ENCODE data around the gene DPYSL5. TPM values are rescaled to one million over a fixed set of nuclear protein-coding genes. Genes with fewer than 3 reads are reported as not detected.

DPYSL5 gene
- polyA plus RNA-seq, 3 donors, result not detected

- Histone ChIP-seq H3K79me2 (ENCODE audit: insufficient read depth, low read length) (no peaks in the 10 kb centered on the region), H3K27me3 (ENCODE audit: control insufficient read depth in 2 of 2, insufficient read depth in 2 of 2, low read length in 2 of 2) (no peaks in the 10 kb centered on the region), H3K9me3 (replicated peaks in 1 of 2; ENCODE audit: control insufficient read depth in 1 of 2, insufficient read depth in 1 of 2, low read length in 2 of 2) (no peaks in the 10 kb centered on the region), H2AFZ (ENCODE audit: insufficient read depth, low read depth, low read length, poor library complexity, severe bottlenecking) (no peak overlapping the region), H3K4me1 (ENCODE audit: control insufficient read depth in 1 of 2, insufficient read depth in 2 of 2, low read length in 2 of 2) (peaks cover under 1% of the 10 kb centered on the region in 2 donors), H3K27ac (ENCODE audit: low read depth in 1 of 2, low read length in 2 of 2) (no peak overlapping the region), H3K4me3 (replicated peaks in 1 of 3; ENCODE audit: low read depth in 2 of 3, low read length in 3 of 3) (no peak overlapping the region), H4K20me1 (ENCODE audit: insufficient read depth, low read length) (no peaks in the 10 kb centered on the region), H3K36me3 (replicated peaks in 1 of 2; ENCODE audit: control insufficient read depth in 1 of 2, insufficient read depth in 2 of 2, low read length in 2 of 2) (no peaks in the 10 kb centered on the region), H3K4me2 (replicated peaks; ENCODE audit: extremely low read depth, low read length, poor library complexity, severe bottlenecking) (no peak overlapping the region), H3K9ac (ENCODE audit: insufficient read depth, low read length, poor library complexity, severe bottlenecking) (no peak overlapping the region)
- Mint-ChIP-seq H3K27ac (no peak overlapping the region), H3K27me3 (ENCODE audit: low read depth in 3 of 3) (peaks cover 5 to 8% (median 6%) of the 10 kb centered on the region in 3 donors), H3K9me3 (peaks cover 0 to 2% (median 0%) of the 10 kb centered on the region in 7 donors), H3K4me1 (peaks cover 1% of the 10 kb centered on the region), H3K4me3 (no peak overlapping the region), H3K36me3 (no peaks in the 10 kb centered on the region)
- intact Hi-C loops (cut with micrococcal nuclease), result no loop called here
- DNase-seq, result no peak
- WGBS (ENCODE audit: insufficient coverage), result 100% methylated on average over 1 of the region's 1 CpG
- no peak for TF ChIP-seq CTCF (IDR thresholded peaks at IDR 0.05)
Observed at GRCh38 chr2:26994983-26995382, 147.1 kb downstream of the DPYSL5 start.

GRCh38 chr2:26997394-26997793 lies 149.5 kb downstream of the DPYSL5 start:
- no peak for DNase-seq
- intact Hi-C loops (cut with micrococcal nuclease), result no loop called here
- H3K36me3 ChIP-seq (replicated peaks in 1 of 2; ENCODE audit: control insufficient read depth in 1 of 2, insufficient read depth in 2 of 2, low read length in 2 of 2), result no peaks in the 10 kb centered on the region
- Mint-ChIP-seq H3K4me1 (peaks cover 7% of the 10 kb centered on the region), H3K9me3 (peaks cover 0 to 2% (median 0%) of the 10 kb centered on the region in 7 donors), H3K27ac (peak overlapping the region in 1 of 7 donors; percentile 4), H3K36me3 (no peaks in the 10 kb centered on the region), H3K4me3 (no peak overlapping the region), H3K27me3 (ENCODE audit: low read depth in 3 of 3) (peaks cover 2 to 4% (median 3%) of the 10 kb centered on the region in 3 donors)
- H3K9me3 ChIP-seq (replicated peaks in 1 of 2; ENCODE audit: control insufficient read depth in 1 of 2, insufficient read depth in 1 of 2, low read length in 2 of 2), result no peaks in the 10 kb centered on the region
- H3K4me3 ChIP-seq (replicated peaks in 1 of 3; ENCODE audit: low read depth in 2 of 3, low read length in 3 of 3), result no peak overlapping the region
- no peak overlapping the region for H3K4me2 ChIP-seq (replicated peaks; ENCODE audit: extremely low read depth, low read length, poor library complexity, severe bottlenecking)
- no peaks in the 10 kb centered on the region for H3K79me2 ChIP-seq (ENCODE audit: insufficient read depth, low read length)
- no peak overlapping the region for H3K9ac ChIP-seq (ENCODE audit: insufficient read depth, low read length, poor library complexity, severe bottlenecking)
- 95% methylated on average over 8 of the region's 10 CpGs for WGBS (ENCODE audit: insufficient coverage)
- TF ChIP-seq CTCF (IDR thresholded peaks at IDR 0.05), result no peak
- no peak overlapping the region for H3K27ac ChIP-seq (ENCODE audit: low read depth in 1 of 2, low read length in 2 of 2)
- H3K4me1 ChIP-seq (ENCODE audit: control insufficient read depth in 1 of 2, insufficient read depth in 2 of 2, low read length in 2 of 2), result peaks cover 7% of the 10 kb centered on the region in 2 donors
- H2AFZ ChIP-seq (ENCODE audit: insufficient read depth, low read depth, low read length, poor library complexity, severe bottlenecking), result no peak overlapping the region
- H4K20me1 ChIP-seq (ENCODE audit: insufficient read depth, low read length), result no peaks in the 10 kb centered on the region
- H3K27me3 ChIP-seq (ENCODE audit: control insufficient read depth in 2 of 2, insufficient read depth in 2 of 2, low read length in 2 of 2), result no peaks in the 10 kb centered on the region

All from CD14-positive monocyte (primary cell).